Measurements from ENCODE around the gene BRMS1.

The BRMS1 gene

DNA sequence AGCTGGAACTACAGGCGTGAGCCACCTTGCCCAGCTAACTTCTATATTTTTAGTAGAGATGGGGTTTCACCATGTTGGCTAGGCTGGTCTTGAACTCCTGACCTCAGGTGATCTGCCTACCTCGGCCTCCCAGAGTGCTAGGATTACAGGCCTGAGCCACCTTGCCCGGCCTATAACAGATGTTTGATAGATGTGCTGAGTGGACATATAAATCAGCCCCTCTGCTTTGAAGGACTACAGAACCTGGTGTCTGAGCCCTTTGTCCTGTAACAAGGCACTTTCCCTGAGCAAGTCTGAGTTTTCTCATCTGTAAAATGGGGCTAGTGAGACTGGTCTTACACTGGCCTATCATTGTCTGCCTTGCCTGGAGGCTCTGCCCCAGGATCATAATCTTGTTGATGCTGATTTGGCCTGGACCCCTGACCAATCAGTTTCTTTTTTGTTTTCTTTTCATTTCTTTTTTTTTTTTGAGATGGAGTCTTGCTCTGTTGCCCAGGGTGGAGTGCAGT lies 15.7 kb downstream of the BRMS1 start:
- TF ChIP-seq, protein P1, sequence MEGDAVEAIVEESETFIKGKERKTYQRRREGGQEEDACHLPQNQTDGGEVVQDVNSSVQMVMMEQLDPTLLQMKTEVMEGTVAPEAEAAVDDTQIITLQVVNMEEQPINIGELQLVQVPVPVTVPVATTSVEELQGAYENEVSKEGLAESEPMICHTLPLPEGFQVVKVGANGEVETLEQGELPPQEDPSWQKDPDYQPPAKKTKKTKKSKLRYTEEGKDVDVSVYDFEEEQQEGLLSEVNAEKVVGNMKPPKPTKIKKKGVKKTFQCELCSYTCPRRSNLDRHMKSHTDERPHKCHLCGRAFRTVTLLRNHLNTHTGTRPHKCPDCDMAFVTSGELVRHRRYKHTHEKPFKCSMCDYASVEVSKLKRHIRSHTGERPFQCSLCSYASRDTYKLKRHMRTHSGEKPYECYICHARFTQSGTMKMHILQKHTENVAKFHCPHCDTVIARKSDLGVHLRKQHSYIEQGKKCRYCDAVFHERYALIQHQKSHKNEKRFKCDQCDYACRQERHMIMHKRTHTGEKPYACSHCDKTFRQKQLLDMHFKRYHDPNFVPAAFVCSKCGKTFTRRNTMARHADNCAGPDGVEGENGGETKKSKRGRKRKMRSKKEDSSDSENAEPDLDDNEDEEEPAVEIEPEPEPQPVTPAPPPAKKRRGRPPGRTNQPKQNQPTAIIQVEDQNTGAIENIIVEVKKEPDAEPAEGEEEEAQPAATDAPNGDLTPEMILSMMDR (IDR thresholded peaks at IDR 0.05; ENCODE audit: insufficient read depth, low read length, poor library complexity, severe bottlenecking) = no peak

DNA sequence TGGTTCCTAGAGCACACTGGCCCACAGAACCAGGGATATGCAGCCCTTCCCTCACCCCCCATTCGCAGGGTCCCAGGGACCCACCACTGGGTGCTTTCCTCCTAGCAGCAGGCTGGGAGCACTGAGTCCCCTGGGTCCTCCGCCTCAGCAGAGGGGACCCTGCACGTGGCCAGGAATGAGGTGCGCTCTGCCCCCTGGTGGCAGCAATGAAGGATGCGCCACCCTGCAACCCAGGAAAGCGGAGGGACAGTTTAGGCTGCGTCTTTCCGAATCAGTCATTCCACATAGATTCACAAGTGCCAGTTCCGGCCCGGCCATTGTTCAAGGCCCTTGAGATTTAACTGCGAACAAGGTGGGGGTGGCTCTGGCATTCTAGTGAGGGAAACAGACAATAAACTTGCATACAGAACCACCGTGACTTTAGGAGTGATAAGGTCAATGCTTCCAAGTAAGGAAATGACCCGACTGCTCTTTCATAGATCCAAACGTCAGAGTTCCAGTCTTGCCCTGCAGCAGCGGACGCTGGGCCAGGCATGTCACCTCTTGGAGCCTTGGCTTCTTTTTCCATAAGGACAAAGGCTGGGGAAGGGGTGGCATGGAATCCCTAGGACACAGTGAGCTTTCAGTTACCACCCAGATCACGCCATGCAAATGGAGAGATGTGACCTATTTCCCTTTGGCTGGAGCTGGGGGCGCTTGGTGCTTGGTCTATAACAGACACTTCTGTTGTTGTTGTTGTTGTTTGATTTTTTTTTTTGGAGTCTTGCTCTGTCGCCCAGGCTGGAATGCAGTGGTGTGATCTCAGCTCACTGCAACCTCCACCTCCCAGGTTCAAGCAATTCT lies 16.4 kb downstream of the BRMS1 start:
- Histone ChIP-seq H3K27me3 (replicated peaks; ENCODE audit: control insufficient read depth, insufficient read depth, low read length) (no peaks in the 10 kb centered on the region), H3K36me3 (ENCODE audit: control insufficient read depth, insufficient read depth, low read length) (no peaks in the 10 kb centered on the region), H3K4me3 (replicated peaks; ENCODE audit: low read depth, low read length) (no peak overlapping the region)
- TF ChIP-seq, protein P1 (IDR thresholded peaks at IDR 0.05; ENCODE audit: insufficient read depth, low read length, poor library complexity, severe bottlenecking) = peak; percentile 91
- peak; percentile 78 for DNase-seq (ENCODE audit: extremely low read depth, insufficient read length)

More for the DNA sequence above, 15.7 kb downstream of the BRMS1 start:
- DNase-seq (ENCODE audit: extremely low read depth, insufficient read length) = no peak
- no peaks in the 10 kb centered on the region for H3K27me3 ChIP-seq (replicated peaks; ENCODE audit: control insufficient read depth, insufficient read depth, low read length)
- no peak overlapping the region for H3K4me3 ChIP-seq (replicated peaks; ENCODE audit: low read depth, low read length)
- no peaks in the 10 kb centered on the region for H3K36me3 ChIP-seq (ENCODE audit: control insufficient read depth, insufficient read depth, low read length)

DNA sequence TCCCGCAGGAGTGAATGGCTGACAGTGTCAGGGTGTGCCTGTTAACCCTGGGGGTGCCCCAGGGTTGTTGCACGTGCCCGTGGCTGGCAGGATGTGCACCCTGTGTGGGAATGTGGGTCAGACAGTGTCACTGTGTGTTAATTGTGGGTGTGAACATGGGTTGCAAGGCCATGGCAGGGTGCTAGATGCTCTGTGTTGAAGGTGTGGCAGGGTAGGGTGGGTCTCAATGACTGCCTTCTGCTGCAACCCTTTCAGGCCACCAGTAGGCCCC lies 16.9 kb downstream of the BRMS1 start:
- no peak overlapping the region for H3K4me3 ChIP-seq (replicated peaks; ENCODE audit: low read depth, low read length)

DNA sequence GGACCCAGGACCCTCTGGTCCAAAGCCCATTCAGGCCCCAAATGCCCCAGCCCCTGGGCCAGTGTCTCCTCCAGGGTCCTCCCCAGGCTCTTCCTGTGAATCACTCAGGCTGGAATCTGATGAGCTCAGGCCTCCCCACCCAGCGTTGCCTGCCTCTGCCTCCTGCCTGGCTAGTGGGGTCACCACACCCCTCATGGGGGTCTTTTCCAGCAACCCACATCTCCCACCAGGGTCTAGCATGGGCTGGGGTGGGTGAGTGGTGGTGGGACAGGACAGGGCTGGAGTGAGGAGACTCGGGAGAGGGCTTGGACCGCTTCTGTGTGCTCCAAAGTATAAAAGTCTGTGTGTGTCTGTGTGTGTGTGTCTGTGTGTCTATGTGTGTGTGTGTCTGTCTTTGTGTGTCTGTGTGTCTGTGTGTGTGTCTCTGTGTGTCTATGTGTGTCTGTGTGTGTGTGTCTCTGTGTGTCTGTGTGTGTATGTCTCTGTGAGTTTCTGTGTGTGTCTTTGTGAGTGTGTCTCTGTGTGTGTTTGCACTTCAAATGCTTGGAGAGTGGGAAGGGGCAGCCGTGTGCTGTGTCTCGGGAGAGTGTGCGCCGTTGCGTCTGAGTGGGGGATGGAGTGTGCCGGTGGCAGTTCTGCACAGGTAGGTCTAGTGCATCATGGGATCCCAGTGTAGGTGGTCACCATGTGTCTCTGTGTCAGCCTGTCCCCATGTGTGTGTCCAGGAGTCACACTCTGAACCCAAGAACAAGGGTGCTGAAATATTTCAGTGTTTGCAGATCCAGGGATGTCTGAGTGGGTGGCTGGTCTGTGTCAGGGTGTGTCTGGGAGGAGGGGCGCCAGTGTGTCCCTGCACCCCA lies 17.5 kb downstream of the BRMS1 start:
- TF ChIP-seq, protein P1 (IDR thresholded peaks at IDR 0.05; ENCODE audit: insufficient read depth, low read length, poor library complexity, severe bottlenecking) = no peak
- Histone ChIP-seq H3K36me3 (ENCODE audit: control insufficient read depth, insufficient read depth, low read length) (no peaks in the 10 kb centered on the region), H3K4me3 (replicated peaks; ENCODE audit: low read depth, low read length) (no peak overlapping the region), H3K27me3 (replicated peaks; ENCODE audit: control insufficient read depth, insufficient read depth, low read length) (no peaks in the 10 kb centered on the region)
- DNase-seq (ENCODE audit: extremely low read depth, insufficient read length) = no peak

More for the DNA sequence above, 16.9 kb downstream of the BRMS1 start:
- no peak for DNase-seq (ENCODE audit: extremely low read depth, insufficient read length)
- H3K36me3 ChIP-seq (ENCODE audit: control insufficient read depth, insufficient read depth, low read length) = no peaks in the 10 kb centered on the region
- no peaks in the 10 kb centered on the region for H3K27me3 ChIP-seq (replicated peaks; ENCODE audit: control insufficient read depth, insufficient read depth, low read length)
- TF ChIP-seq, protein P1 (IDR thresholded peaks at IDR 0.05; ENCODE audit: insufficient read depth, low read length, poor library complexity, severe bottlenecking) = no peak

DNA sequence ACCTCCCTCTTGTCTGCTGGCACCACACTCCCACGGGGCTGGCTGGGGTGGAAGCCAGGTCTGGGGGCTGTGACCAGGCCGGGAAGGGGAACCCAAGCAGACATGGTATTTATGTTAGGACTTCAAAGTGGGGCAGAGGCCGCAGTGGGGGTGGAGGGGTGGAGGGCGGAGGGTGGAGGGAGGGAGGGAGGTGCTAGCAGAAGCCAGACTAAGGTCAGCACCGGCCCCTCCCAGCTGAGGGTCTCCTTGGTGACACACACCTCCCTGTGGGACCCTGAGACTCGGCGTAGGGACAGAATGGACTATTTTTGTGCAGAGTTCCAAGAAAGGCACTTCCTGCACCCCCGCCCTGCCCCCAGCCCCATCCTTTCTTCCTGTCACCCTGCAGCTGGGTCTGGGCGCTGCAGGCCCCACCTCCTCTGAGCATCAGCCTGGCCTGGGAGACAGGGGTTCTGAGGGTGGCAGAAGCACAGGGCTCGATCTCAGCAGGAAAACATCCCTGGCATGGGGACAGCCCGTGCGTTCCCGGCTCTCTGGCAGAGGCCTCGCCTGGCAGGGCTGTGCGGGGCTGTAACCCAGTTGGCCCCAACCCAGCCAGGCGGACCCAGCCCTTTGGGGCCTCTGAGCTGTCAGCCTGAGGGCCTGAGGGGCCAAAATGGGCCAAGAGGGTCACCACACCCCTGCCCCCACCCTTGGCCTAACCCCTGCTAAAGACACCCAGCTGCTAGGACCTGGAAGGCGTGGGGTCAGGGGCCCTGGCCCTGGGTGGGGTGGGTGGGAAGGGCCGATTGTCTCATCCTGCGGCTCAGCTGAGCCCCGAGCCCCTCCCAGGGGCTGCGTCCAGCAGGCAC lies 18.4 kb downstream of the BRMS1 start:
- H3K4me3 ChIP-seq (replicated peaks; ENCODE audit: low read depth, low read length) = no peak overlapping the region
- TF ChIP-seq, protein P1 (IDR thresholded peaks at IDR 0.05; ENCODE audit: insufficient read depth, low read length, poor library complexity, severe bottlenecking) = no peak

More for the DNA sequence above, 18.4 kb downstream of the BRMS1 start:
- no peaks in the 10 kb centered on the region for H3K36me3 ChIP-seq (ENCODE audit: control insufficient read depth, insufficient read depth, low read length)
- H3K27me3 ChIP-seq (replicated peaks; ENCODE audit: control insufficient read depth, insufficient read depth, low read length) = no peaks in the 10 kb centered on the region
- DNase-seq (ENCODE audit: extremely low read depth, insufficient read length) = no peak
